Lung microvascular endothelial cell (primary cell): ENCODE results near the gene NUP155. TPM values are rescaled to one million over a fixed set of nuclear protein-coding genes. Genes with fewer than 3 reads are reported as not detected.
"Not testable (repeated sequence)": the region's sequence is repeated elsewhere in the genome, so short reads cannot be mapped to it uniquely, and the experiment has no call there.

Source experiments
- DNase-seq, 2 donors: peaks; one replicate each; pipeline versions ENCODE4 v3.0.0 to v3.0.0-alpha.2; 2010; ENCODE audit warnings: low read depth in 2 of 2
- total RNA-seq: library from RNA; depleted of rRNA; stranded (reverse); fragments of >200 nt; gene quantifications from 2 replicates; pipeline ENCODE4 v1.2.1, GENCODE V29; 2014

Gene NUP155
- total RNA-seq, 1 donor from 2014 or later = 23.4 TPM

GRCh38 chr5:37283214-37283820 lies 87.6 kb downstream of the NUP155 start:
- no peak for DNase-seq

- DNase-seq = no peak
Measured at GRCh38 chr5:37275511-37275910, 95.4 kb downstream of the NUP155 start.

- DNase-seq = peak in 1 of 2 donors; percentile 3
Measured at GRCh38 chr5:37272511-37272910, 98.4 kb downstream of the NUP155 start.

GRCh38 chr5:37268100-37268499 lies 102.8 kb downstream of the NUP155 start:
- DNase-seq = not testable (repeated sequence)

- no peak for DNase-seq
Measured at GRCh38 chr5:37255774-37256358, 115.0 kb downstream of the NUP155 start.

DNA sequence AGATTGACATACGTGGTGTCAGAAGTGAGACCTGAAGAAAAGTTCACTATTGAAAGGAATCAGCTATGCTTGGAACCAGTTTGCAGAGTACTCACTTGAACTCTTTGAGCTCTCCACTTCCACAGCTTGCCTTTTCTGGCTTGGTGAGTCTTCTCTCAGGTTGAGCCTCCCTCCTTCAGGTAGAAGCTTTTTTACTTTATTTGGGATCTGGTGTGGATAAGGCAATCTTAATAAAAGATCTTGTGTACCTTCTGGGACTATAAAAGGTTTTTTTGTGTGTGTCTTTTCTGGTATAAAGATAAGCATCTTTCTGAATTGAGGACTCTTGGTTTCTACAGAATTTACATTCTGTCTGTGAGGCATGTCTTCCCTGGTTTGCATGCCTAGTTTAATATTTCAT lies 116.3 kb downstream of the NUP155 start:
- DNase-seq = no peak

- no peak for DNase-seq
Measured at GRCh38 chr5:37251665-37252064, 119.2 kb downstream of the NUP155 start.

DNA sequence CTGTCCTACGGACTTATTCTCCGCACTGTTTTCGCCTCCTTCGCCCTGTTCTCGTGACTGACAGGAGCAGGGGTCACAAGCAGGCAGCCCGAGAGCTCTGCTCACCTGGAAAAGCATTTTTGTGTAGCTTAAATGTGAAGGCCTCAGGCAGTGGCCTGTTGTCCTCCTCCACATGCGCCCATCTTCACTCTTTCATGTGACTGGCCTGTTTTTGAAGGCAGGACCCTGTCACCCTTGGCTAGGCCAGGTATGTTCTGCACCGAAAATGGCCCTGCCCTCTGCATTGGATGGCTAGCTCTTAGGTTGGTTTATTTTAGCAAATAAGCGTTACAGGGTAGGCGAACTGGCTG lies 121.1 kb downstream of the NUP155 start:
- no peak for DNase-seq

DNA sequence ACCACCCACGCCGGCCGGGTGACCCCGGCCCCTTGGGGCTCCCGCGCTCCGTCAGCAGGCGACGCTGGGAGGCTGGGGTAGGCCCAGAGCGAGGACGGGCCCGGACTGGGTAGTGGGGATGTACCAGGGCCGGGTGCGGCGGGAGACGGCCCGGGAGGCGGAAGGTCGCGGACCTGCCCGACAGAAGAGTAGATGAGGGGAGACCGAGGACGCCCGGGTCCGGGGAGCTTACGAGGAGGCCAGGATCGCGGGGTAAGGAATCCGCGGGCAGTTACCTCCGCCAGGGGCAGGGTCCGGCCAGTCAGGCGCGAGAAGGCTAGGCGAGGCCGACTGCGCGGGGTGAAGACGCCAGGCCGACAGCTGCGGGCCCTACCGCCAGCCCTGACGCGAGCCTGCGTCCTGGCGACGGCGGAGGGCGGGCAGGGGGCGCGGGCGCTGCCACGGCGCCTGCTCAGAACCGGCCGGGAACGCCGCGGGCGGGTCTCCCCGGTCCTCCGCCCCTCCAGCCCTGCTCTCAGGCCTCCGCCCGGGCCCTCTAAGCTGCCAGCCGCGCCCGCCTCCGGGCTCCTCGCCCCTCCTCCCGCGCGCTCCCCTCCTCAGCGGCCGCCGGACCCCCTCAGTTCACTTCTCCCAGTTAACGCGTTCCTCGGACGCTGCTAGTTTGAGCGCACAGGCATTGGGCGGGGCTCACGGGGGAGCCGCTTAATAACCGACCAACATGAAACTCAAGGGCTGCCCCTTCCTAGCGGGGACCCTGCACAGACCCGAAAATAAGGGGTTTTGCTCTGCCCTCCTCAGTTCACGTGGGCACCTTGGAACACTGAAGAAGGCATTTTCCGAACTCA lies 121.7 kb downstream of the NUP155 start, which contains the start of gene CPLANE1:
Gene CPLANE1, minus strand, starts transcription at position 407 of the 845 bp plus-strand sequence. CDS start 1,678 bp downstream, outside the sequence.
- peak; percentile 83 to 85 for DNase-seq

GRCh38 chr5:37248421-37248969 lies 122.4 kb downstream of the NUP155 start:
- peak; percentile 26 to 29 for DNase-seq

DNA sequence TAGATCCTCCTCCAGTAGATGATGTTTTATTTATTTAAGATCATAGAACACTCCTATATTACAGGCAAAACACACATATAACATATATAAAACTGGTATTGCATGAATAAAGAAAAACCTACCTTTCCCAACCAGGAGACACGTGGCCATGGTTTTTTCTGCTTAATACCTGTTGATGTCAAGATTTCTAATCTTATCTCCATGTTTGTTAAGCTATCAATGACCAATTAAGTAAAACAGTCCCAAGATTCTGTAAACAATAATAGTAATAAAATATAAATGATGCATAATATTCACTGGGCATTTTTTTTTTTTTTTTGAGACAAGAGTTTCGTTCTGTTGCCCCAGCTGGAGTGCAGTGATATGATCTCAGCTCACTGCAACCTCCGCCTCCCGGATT lies 123.4 kb downstream of the NUP155 start:
- DNase-seq = no peak

DNA sequence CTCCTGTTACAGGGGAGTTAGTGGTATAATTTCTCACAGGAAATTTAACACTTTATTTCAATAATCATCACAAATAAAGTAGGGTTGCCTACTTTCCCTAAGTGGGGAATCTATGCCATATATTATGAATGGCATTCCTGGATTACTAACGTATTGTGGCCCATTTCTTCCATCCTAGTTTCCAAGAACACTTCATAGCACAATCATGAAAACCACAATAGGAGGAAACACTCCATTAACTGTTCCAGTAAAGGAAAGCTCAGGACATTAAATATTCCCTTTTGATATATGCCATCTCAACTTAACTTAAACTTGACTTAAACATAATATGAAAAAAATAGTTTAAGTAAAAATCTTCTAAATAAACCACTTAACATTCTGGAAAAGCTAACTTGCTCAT lies 123.9 kb downstream of the NUP155 start:
- peak; percentile 8 to 32 for DNase-seq

Other genes with a start within 250 kb of the NUP155 start
- gene CPLANE1, start 121.7 kb downstream of the NUP155 start, total RNA-seq = 8.3 and 13.3 TPM in 2 replicates
- 21.4 and 25.0 TPM in 2 replicates for gene WDR70, start 8.2 kb upstream of the NUP155 start, total RNA-seq